SU-DHL-6 (cell line): Measurements from ENCODE around the gene DDX42.
A peak's percentile ranks its signal among the peaks of the same experiment; 100 is the strongest.

Experiments
- H2AFZ ChIP-seq: fragments of 200-600 bp; sonication (generic); 2 replicates; pipeline ENCODE4 v1.6.1; 2014; ENCODE audit warnings: low read depth, mild to moderate bottlenecking, moderate library complexity, mixed read lengths, antibody characterized with exemption, low read length; ENCODE audit not compliant: severe bottlenecking
- H3F3A ChIP-seq: fragments of 200-600 bp; shearing (Covaris generic); 2 replicates; pipeline ENCODE4 v1.6.0; 2016; ENCODE audit warnings: antibody characterized with exemption, mild to moderate bottlenecking; ENCODE audit not compliant: insufficient read depth
- H3K27ac ChIP-seq: fragments of 200-600 bp; sonication (generic); 2 replicates; pipeline ENCODE4 v1.5.1; 2016; ENCODE audit warnings: low read depth, mild to moderate bottlenecking, low read length, moderate library complexity, mixed read lengths
- H3K27me3 ChIP-seq: fragments of 200-600 bp; sonication (generic), shearing (Covaris generic); 2 replicates; pipeline ENCODE4 v1.6.0; 2014; ENCODE audit warnings: mild to moderate bottlenecking, low read length
- H3K36me3 ChIP-seq: fragments of 200-600 bp; sonication (generic); 2 replicates; pipeline ENCODE4 v1.6.1; 2014; ENCODE audit warnings: mild to moderate bottlenecking, low read length, mixed read lengths
- H3K4me2 ChIP-seq: fragments of 300-600, 200-600 bp; shearing (Covaris generic), sonication (generic); 2 replicates; pipeline ENCODE4 v1.6.0; 2014; ENCODE audit warnings: low read length, low read depth, mild to moderate bottlenecking; ENCODE audit not compliant: poor library complexity, severe bottlenecking
- H3K4me3 ChIP-seq: fragments of 200-600 bp; sonication (generic); 2 replicates; pipeline ENCODE4 v1.5.1; 2014; ENCODE audit warnings: antibody characterized with exemption, low read length, mild to moderate bottlenecking, mixed read lengths; ENCODE audit not compliant: insufficient read depth, poor library complexity, severe bottlenecking
- H3K79me2 ChIP-seq: fragments of 200-600 bp; sonication (generic); 2 replicates; pipeline ENCODE4 v1.6.1; 2014; ENCODE audit warnings: mild to moderate bottlenecking, low read length, moderate library complexity; ENCODE audit not compliant: insufficient read depth
- H3K9ac ChIP-seq: fragments of 200-600 bp; sonication (generic); 2 replicates; pipeline ENCODE4 v1.7.0; 2014; ENCODE audit warnings: mild to moderate bottlenecking, low read length
- H3K9me2 ChIP-seq: fragments of 200-600 bp; sonication (generic); replicated peaks from 2 replicates; pipeline ENCODE4 v1.6.1; 2014; ENCODE audit warnings: low read length; ENCODE audit not compliant: insufficient read depth
- H3K9me3 ChIP-seq: fragments of 200-600 bp; sonication (generic); 2 replicates; pipeline ENCODE4 v1.6.1; 2014; ENCODE audit warnings: low read length, mixed read lengths; ENCODE audit not compliant: insufficient read depth
- H4K20me1 ChIP-seq: fragments of 200-600 bp; sonication (generic); 2 replicates; pipeline ENCODE4 v1.6.1; 2014; ENCODE audit warnings: low read depth, mild to moderate bottlenecking, antibody characterized with exemption, low read length, moderate library complexity, mixed read lengths
- CTCF ChIP-seq: fragments of 200-600 bp; sonication (generic); IDR thresholded peaks from one replicate; pipeline ENCODE4 v1.5.1; 2017; ENCODE audit warnings: antibody characterized with exemption, mild to moderate bottlenecking, low read length, moderate library complexity; ENCODE audit not compliant: insufficient read depth, poor library complexity, severe bottlenecking
- EZH2phosphoT487 ChIP-seq: fragments of 200-600 bp; sonication (generic), shearing (Covaris generic); conservative IDR thresholded peaks from 2 replicates; pipeline ENCODE4 v1.6.1; 2018; ENCODE audit warnings: mild to moderate bottlenecking, antibody characterized with exemption, low read length, moderate library complexity, mixed read lengths

DDX42 gene

GRCh38 chr17:63824362-63824761 lies 50.4 kb downstream of the DDX42 start:
- no peak overlapping the region for H3K9ac ChIP-seq
- peaks cover 10% of the 10 kb centered on the region; the same call in 1 of the 2 replicates for H3K36me3 ChIP-seq
- no peaks in the 10 kb centered on the region for H3K27me3 ChIP-seq
- peaks cover 37% of the 10 kb centered on the region for H3K79me2 ChIP-seq
- no peak overlapping the region for H3K4me2 ChIP-seq
- no peaks in the 10 kb centered on the region for H3F3A ChIP-seq
- no peak overlapping the region for H2AFZ ChIP-seq
- no peaks in the 10 kb centered on the region for H3K9me3 ChIP-seq
- no peaks in the 10 kb centered on the region; the same call in 1 of the 2 replicates for H4K20me1 ChIP-seq
- H3K27ac ChIP-seq: no peak overlapping the region
- H3K9me2 ChIP-seq: no peaks in the 10 kb centered on the region
- TF ChIP-seq EZH2phosphoT487: no peak
- TF ChIP-seq CTCF: no peak
- no peak overlapping the region for H3K4me3 ChIP-seq

- TF ChIP-seq EZH2phosphoT487: no peak
- TF ChIP-seq CTCF: no peak
- peak overlapping the region; percentile 88 for H3K9ac ChIP-seq
- H3K27me3 ChIP-seq: no peaks in the 10 kb centered on the region
- H2AFZ ChIP-seq: peak overlapping the region; percentile 85
- H3K9me3 ChIP-seq: no peaks in the 10 kb centered on the region
- peak overlapping the region; percentile 83; the same call in 1 of the 2 replicates for H3K27ac ChIP-seq
- H3K36me3 ChIP-seq: peaks cover 7% of the 10 kb centered on the region; the same call in 1 of the 2 replicates
- no peaks in the 10 kb centered on the region for H3K9me2 ChIP-seq
- H3K4me3 ChIP-seq: peak overlapping the region; percentile 80
- peaks cover 43% of the 10 kb centered on the region for H3K79me2 ChIP-seq
- H3K4me2 ChIP-seq: peak overlapping the region; percentile 95
- H3F3A ChIP-seq: no peaks in the 10 kb centered on the region
- H4K20me1 ChIP-seq: no peaks in the 10 kb centered on the region; the same call in 1 of the 2 replicates
Measured at GRCh38 chr17:63826468-63827001, 52.6 kb downstream of the DDX42 start.

- H3K4me3 ChIP-seq: peak within 1 kb of the TSS; percentile 80
- H4K20me1 ChIP-seq: no peaks in the 10 kb centered on the region
- H2AFZ ChIP-seq: peak within 1 kb of the TSS; percentile 85
- H3K4me2 ChIP-seq: peak within 1 kb of the TSS; percentile 95
- peak within 1 kb of the TSS; percentile 88 for H3K9ac ChIP-seq
- peak within 1 kb of the TSS; percentile 83 for H3K27ac ChIP-seq
- no peaks in the 10 kb centered on the region for H3K9me3 ChIP-seq
- H3F3A ChIP-seq: no peaks in the 10 kb centered on the region
- no peaks in the 10 kb centered on the region for H3K27me3 ChIP-seq
- H3K79me2 ChIP-seq: peaks cover 41% of the 10 kb centered on the region
- no peaks in the 10 kb centered on the region for H3K9me2 ChIP-seq
- peaks cover 7% of the 10 kb centered on the region; the same call in 1 of the 2 replicates for H3K36me3 ChIP-seq
- no peak for TF ChIP-seq EZH2phosphoT487
- peak; percentile 44 for TF ChIP-seq CTCF
Measured at GRCh38 chr17:63827002-63827800, 53.2 kb downstream of the DDX42 start, which contains the start of the genes FTSJ3 and PSMC5. Gene FTSJ3 (minus strand): TSS chr17:63827663. CDS start chr17:63826902, 761 bp downstream. Gene PSMC5 (plus strand): TSS chr17:63827431. CDS start chr17:63827491, 60 bp downstream.
